Esophagus muscularis mucosa (tissue), 4 donors: ENCODE measurements around the gene PRKN.

Experiments
- CTCF ChIP-seq, 3 experiments: fragments of 200-600 bp in 2 of 3; fragments of 450-650 bp in 1 of 3; sonication (generic) in 2 of 3; IDR thresholded peaks; one replicate each; pipeline ENCODE4 v1.5.1; 2017 to 2019; ENCODE audit warnings: antibody characterized with exemption in 3 of 3, mild to moderate bottlenecking in 2 of 3, moderate library complexity in 1 of 3
- EP300 ChIP-seq: sonication (generic); formaldehyde crosslinking; IDR thresholded peaks from one replicate; pipeline ENCODE4 v1.6.1; 2017; ENCODE audit warnings: antibody characterized with exemption
- POLR2A ChIP-seq: fragments of 450-650 bp; IDR thresholded peaks from one replicate; pipeline ENCODE4 v1.6.1; 2017; ENCODE audit warnings: antibody characterized with exemption, moderate library complexity, mild to moderate bottlenecking, low read depth
- POLR2AphosphoS5 ChIP-seq, 2 donors: sonication (generic); formaldehyde crosslinking; IDR thresholded peaks; one replicate each; pipeline ENCODE4 v1.6.1; 2017; ENCODE audit warnings: antibody characterized with exemption in 2 of 2

GRCh38 chr6:161602359-161602758 lies 1125.2 kb downstream of the PRKN start:
- TF ChIP-seq CTCF (IDR thresholded peaks at IDR 0.05) (no peak), EP300 (no peak), POLR2A (no peak), POLR2AphosphoS5 (IDR thresholded peaks at IDR 0.05) (no peak)
